K562 (cell line): ENCODE measurements around the gene SAMD8. TPM values are rescaled to one million over a fixed set of nuclear protein-coding genes. Genes with fewer than 3 reads are reported as not detected.

ENCODE experiments used
- ATAC-seq: fragments of 200-7000 bp; cut with Tn5 transposase; 3 replicates; pipeline ENCODE4 v1.9.1; 2020; ENCODE audit warnings: moderate library complexity
- BruUV-seq: library from RNA; stranded (reverse); fragments of 400-500 nt; replicated peaks from 2 replicates; lab custom pipeline; 2021; lab: Mats Ljungman, UMichigan
- CTCF ChIA-PET: fragments of 300-600 bp; formaldehyde crosslinking; extraction: SDS; loops from one replicate; lab custom pipeline; 2021; ENCODE audit warnings: low intra/inter-chr PET ratio; lab: Yijun Ruan, JAX
- POLR2A ChIA-PET: fragments of 300-600, 350-650 bp; sonication (Branson Sonifier 250); formaldehyde crosslinking; extraction: SDS; loops from one replicate; lab custom pipeline; 2021; ENCODE audit warnings: antibody characterized with exemption, inconsistent platforms; lab: Yijun Ruan, JAX
- DNase-seq, 4 experiments: peaks; one replicate each; pipeline versions ENCODE4 v3.0.0 to v3.0.0-alpha.2; 2011 to 2018; ENCODE audit warnings: low spot score in 3 of 4, mixed read lengths in 3 of 4; ENCODE audit errors: extremely low read depth in 1 of 4
- FAIRE-seq: peaks from 2 replicates; lab custom pipeline; 2011; peaks lifted over from hg19 to GRCh38; lab: Jason Lieb, UNC
- H2AFZ ChIP-seq: 2 replicates; pipeline ENCODE4 v1.6.0; 2011; ENCODE audit warnings: low read depth, low read length, control low read depth, inconsistent platforms
- H3K27ac ChIP-seq: fragments of 200-600 bp; 3 replicates; pipeline ENCODE4 v1.8.0; 2011; ENCODE audit warnings: low read depth, mild to moderate bottlenecking, control low read depth, inconsistent platforms, low read length, moderate library complexity, mixed read lengths; ENCODE audit errors: extremely low read depth
- H3K27me3 ChIP-seq, 2 experiments: fragments of 300-600 bp in 1 of 2; 2 replicates in 1 of 2; 3 replicates in 1 of 2; pipeline versions ENCODE4 v1.6.0 to v1.8.0; 2011; ENCODE audit warnings: inconsistent platforms in 2 of 2, low read length in 2 of 2, mild to moderate bottlenecking in 1 of 2, mixed read lengths in 1 of 2, moderate library complexity in 1 of 2; ENCODE audit not compliant: control insufficient read depth in 2 of 2, insufficient read depth in 2 of 2
- H3K36me3 ChIP-seq: fragments of 300-600 bp; 3 replicates; pipeline ENCODE4 v1.8.0; 2011; ENCODE audit warnings: mild to moderate bottlenecking, low read length, inconsistent platforms; ENCODE audit not compliant: control insufficient read depth, insufficient read depth
- H3K4me1 ChIP-seq, 2 experiments: fragments of 200-600 bp in 1 of 2; replicated peaks in 1 of 2; 2 replicates in 1 of 2; 3 replicates in 1 of 2; pipeline versions ENCODE4 v1.5.1 to v1.8.0; 2011; ENCODE audit warnings: inconsistent platforms in 2 of 2, low read length in 2 of 2, mild to moderate bottlenecking in 1 of 2, mixed read lengths in 1 of 2, moderate library complexity in 1 of 2; ENCODE audit not compliant: control insufficient read depth in 2 of 2, insufficient read depth in 2 of 2
- H3K4me2 ChIP-seq: 2 replicates; pipeline ENCODE4 v1.6.1; 2011; ENCODE audit warnings: low read length, control low read depth, inconsistent platforms, mixed read lengths; ENCODE audit not compliant: insufficient read depth
- H3K4me3 ChIP-seq: fragments of 200-600 bp; sonication (generic), shearing (Covaris generic); 2 replicates; pipeline ENCODE4 v1.5.1; 2016; ENCODE audit warnings: control low read depth, inconsistent platforms
- H3K79me2 ChIP-seq: fragments of 200-600 bp; 3 replicates; pipeline ENCODE4 v1.8.0; 2011; ENCODE audit warnings: low read length, inconsistent platforms; ENCODE audit not compliant: control insufficient read depth, insufficient read depth
- H3K9ac ChIP-seq, 2 experiments: 2 replicates each; pipeline versions ENCODE4 v1.6.0 to v1.6.1; 2011; ENCODE audit warnings: low read depth in 2 of 2, low read length in 2 of 2, control low read depth in 1 of 2, inconsistent platforms in 1 of 2, mild to moderate bottlenecking in 1 of 2, mixed read lengths in 1 of 2; ENCODE audit not compliant: insufficient read depth in 1 of 2
- H3K9me1 ChIP-seq: one replicate; pipeline ENCODE4 v1.6.0; 2011; ENCODE audit warnings: inconsistent platforms, mild to moderate bottlenecking, low read length, moderate library complexity; ENCODE audit not compliant: control insufficient read depth, insufficient read depth
- H3K9me3 ChIP-seq: replicated peaks from 2 replicates; pipeline ENCODE4 v1.5.1; 2011; ENCODE audit warnings: low read depth, low read length, inconsistent platforms; ENCODE audit not compliant: control insufficient read depth, insufficient read depth
- H4K20me1 ChIP-seq: replicated peaks from 2 replicates; pipeline ENCODE4 v1.6.1; 2011; ENCODE audit warnings: low read length, inconsistent platforms, mixed read lengths; ENCODE audit not compliant: control insufficient read depth, insufficient read depth
- DACH1 ChIP-seq: fragments of 450-650 bp; IDR thresholded peaks from 2 replicates; pipeline ENCODE4 v1.6.1; 2018; ENCODE audit not compliant: partially characterized antibody
- TBL1XR1 ChIP-seq, 2 experiments: IDR thresholded peaks; 2 replicates each; pipeline ENCODE4 v1.6.1; 2012; ENCODE audit warnings: improper control_type of control experiment in 2 of 2, low read length in 2 of 2, mild to moderate bottlenecking in 1 of 2
- ZFX ChIP-seq: sonication (generic); formaldehyde crosslinking; IDR thresholded peaks from 2 replicates; pipeline ENCODE4 v1.8.0; 2022; ENCODE audit warnings: mild to moderate bottlenecking, missing genetic modification reagents, moderate library complexity
- ZNF224 ChIP-seq: sonication (generic); formaldehyde crosslinking; IDR thresholded peaks from 2 replicates; pipeline ENCODE4 v1.8.0; 2022; ENCODE audit warnings: mild to moderate bottlenecking, missing genetic modification reagents
- ZNF280B ChIP-seq: fragments of 250-450 bp; sonication (Bioruptor Pico); IDR thresholded peaks from 2 replicates; pipeline ENCODE4 v1.5.1; 2021; ENCODE audit warnings: mild to moderate bottlenecking
- ZNF778 ChIP-seq: fragments of 450-650 bp; formaldehyde crosslinking; IDR thresholded peaks from 2 replicates; pipeline ENCODE4 v1.4.0; 2020; ENCODE audit warnings: mild to moderate bottlenecking, moderate library complexity
- WGBS: fragments of 100-300 bp; shearing (Covaris generic); methylation state at CpG from one replicate; pipeline ENCODE4 v1.1.6; 2016; ENCODE audit warnings: low coverage, mixed read lengths; ENCODE audit not compliant: insufficient coverage; ENCODE audit errors: missing lambda C conversion rate; 5-methylcytosine and 5-hydroxymethylcytosine counted together
- in situ Hi-C: fragments of 300-500 bp; cut with MboI; formaldehyde crosslinking; loops from 4 replicates; pipeline ENCODE4 v1.15.0; 2018; ENCODE audit warnings: inconsistent platforms, mixed read lengths
- intact Hi-C: fragments of 100-400 bp; cut with micrococcal nuclease; formaldehyde crosslinking; loops from 2 replicates; pipeline ENCODE4 v1.14.2; 2022
- polyA plus RNA-seq, 8 experiments: library from polyadenylated mRNA; depleted of rRNA in 4 of 8; stranded (reverse) in 5 of 8; unstranded in 3 of 8; fragments of >200 nt; fragmentation: Nextera tagmentation in 2 of 8; fragmentation: Illumina TruSeq in 1 of 8; extraction: Ambion mirVana in 2 of 8; extraction: Trizol in 1 of 8; gene quantifications; 2 replicates each; pipeline versions ENCODE4 v1.2.1 to v1.2.3, GENCODE V29; 2011 to 2014; ENCODE audit warnings: inconsistent platforms in 1 of 8, missing spikeins in 1 of 8
- total RNA-seq, 7 experiments: library from RNA; depleted of rRNA in 6 of 7; stranded (reverse); fragments of >200 nt in 6 of 7; fragmentation: Illumina TruSeq in 2 of 7; extraction: Trizol in 2 of 7; gene quantifications; 2 replicates each; pipeline versions ENCODE4 v1.2.1 to v1.2.3, GENCODE V29; 2011 to 2021; ENCODE audit warnings: low replicate concordance in 1 of 7

SAMD8 gene
- total and polyA plus RNA-seq, 9 of the 15 experiments (the other 6 are each of a cell fraction or from before 2014, with no cell fraction given): 2.7 to 16.1 (median 6.2) TPM

- no peak for ATAC-seq
- no peaks in the 10 kb centered on the region for H3K36me3 ChIP-seq
- intact Hi-C loops (no loop called here), in situ Hi-C loops (no loop called here)
- no peaks in the 10 kb centered on the region for H3K79me2 ChIP-seq
- H3K4me1 ChIP-seq: peaks cover 0 to 3% of the 10 kb centered on the region in 2 experiments; a peak in 1 of 5 replicates
- no peaks in the 10 kb centered on the region for H3K27me3 ChIP-seq
- no peak overlapping the region for H3K27ac ChIP-seq
- no peaks in the 10 kb centered on the region for H3K9me1 ChIP-seq
- no TSS peak for BruUV-seq
- no peaks in the 10 kb centered on the region for H4K20me1 ChIP-seq
- peak overlapping the region; percentile 9; the same call in 1 of the 2 replicates for H2AFZ ChIP-seq
- POLR2A ChIA-PET: interaction anchor here (0.9 kb wide), 1 partner anchor 10 kb away, joined by 3 read pairs; no protein-coding TSS in a partner anchor
- no peak for TF ChIP-seq DACH1
- no peak for TF ChIP-seq TBL1XR1 (IDR thresholded peaks at IDR 0.05; ENCODE audit: low read length in 2 of 2)
- no peak for TF ChIP-seq ZFX (CRISPR knock-in tag)
- H3K9ac ChIP-seq: no peak overlapping the region
- no peak for FAIRE-seq
- H3K4me2 ChIP-seq: no peak overlapping the region
- CTCF ChIA-PET: interaction anchor here (0.7 kb wide), 1 partner anchor 11 kb away, joined by 3 read pairs; no protein-coding TSS in a partner anchor
- no peaks in the 10 kb centered on the region for H3K9me3 ChIP-seq
- no peak overlapping the region for H3K4me3 ChIP-seq
- no peak for DNase-seq
- WGBS: 67% methylated on average over 4 of the region's 4 CpGs
Measured at GRCh38 chr10:75065076-75065475, 46.4 kb upstream of the SAMD8 start.

GRCh38 chr10:75066271-75066670, 45.2 kb upstream of the SAMD8 start:
- no peaks in the 10 kb centered on the region for H3K9me1 ChIP-seq
- no peak for FAIRE-seq
- ATAC-seq: no peak
- no peaks in the 10 kb centered on the region for H3K9me3 ChIP-seq
- no peaks in the 10 kb centered on the region for H4K20me1 ChIP-seq
- CTCF ChIA-PET: no interaction called here
- POLR2A ChIA-PET: no interaction called here
- WGBS: 57% methylated on average over 5 of the region's 5 CpGs
- no TSS peak for BruUV-seq
- peaks cover 0 to 7% of the 10 kb centered on the region in 2 experiments; a peak in 3 of 5 replicates for H3K4me1 ChIP-seq
- no peak overlapping the region for H3K27ac ChIP-seq
- DNase-seq: no peak
- in situ Hi-C loops: no loop called here
- H3K36me3 ChIP-seq: no peaks in the 10 kb centered on the region
- H3K9ac ChIP-seq: no peak overlapping the region
- H3K4me3 ChIP-seq: no peak overlapping the region
- TF ChIP-seq ZNF280B (CRISPR knock-in tag) (no peak), ZNF224 (no peak), ZNF778 (no peak), DACH1 (no peak)
- 0 out of 2 replicates have a peak overlapping the region, but pooled peaks have one; percentile 22 for H2AFZ ChIP-seq
- H3K79me2 ChIP-seq: no peaks in the 10 kb centered on the region
- H3K4me2 ChIP-seq: no peak overlapping the region
- intact Hi-C loops: no loop called here
- H3K27me3 ChIP-seq: no peaks in the 10 kb centered on the region
